Measurements from ENCODE around the gene IFIT5. TPM values are rescaled to one million over a fixed set of nuclear protein-coding genes. Genes with fewer than 3 reads are reported as not detected.

Gene IFIT5
- total and polyA plus RNA-seq, 7 experiments from 2014 or later = 13.0 to 34.0 (median 18.6) TPM

DNA sequence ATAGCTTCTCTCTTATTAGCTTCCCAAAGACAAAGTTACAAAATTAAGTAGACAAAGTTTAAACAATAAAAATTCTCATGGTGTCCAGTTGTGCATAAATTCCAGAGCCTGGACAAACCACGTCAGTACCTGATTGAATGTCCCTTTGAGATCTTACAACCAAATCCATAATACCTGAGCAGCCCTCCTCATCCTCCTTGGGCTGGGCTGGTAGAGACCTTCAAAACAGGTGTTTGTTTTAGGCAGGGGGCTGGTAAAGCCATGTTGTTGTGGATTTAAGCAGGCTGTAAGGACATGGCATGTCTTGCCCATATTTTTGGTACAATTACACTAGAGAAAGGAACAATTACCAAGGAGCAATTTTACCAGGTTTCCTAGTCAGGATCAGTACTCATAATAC is 2.1 kb downstream of the IFIT5 start:
- Histone ChIP-seq H3K4me3 (ENCODE audit: low read length) (no peak overlapping the region), H3K4me1 (ENCODE audit: control insufficient read depth in 2 of 2, insufficient read depth in 2 of 2, low read length in 2 of 2) (peaks cover 21 to 24% of the 10 kb centered on the region in 2 donors), H3K36me3 (ENCODE audit: control insufficient read depth in 2 of 3, insufficient read depth in 3 of 3, low read length in 3 of 3) (peaks cover 0 to 4% (median 0%) of the 10 kb centered on the region in 3 experiments), H3K27me3 (ENCODE audit: control insufficient read depth in 2 of 2, insufficient read depth in 2 of 2, low read length in 2 of 2) (no peaks in the 10 kb centered on the region), H3K9me3 (ENCODE audit: control insufficient read depth in 2 of 3, low read length in 3 of 3) (no peaks in the 10 kb centered on the region), H3K27ac (ENCODE audit: low read depth, low read length) (peak overlapping the region; percentile 94)
- no peak for DNase-seq
- no peak for ATAC-seq
- Mint-ChIP-seq H3K36me3 (peaks cover 0 to 47% (median 10%) of the 10 kb centered on the region in 5 donors), H3K4me3 (peak overlapping the region; percentile 90 to 100 (median 96)), H3K27me3 (no peaks in the 10 kb centered on the region), H3K27ac (peak overlapping the region; percentile 92 to 100 (median 97)), H3K9me3 (peaks cover 0 to 9% (median 2%) of the 10 kb centered on the region in 11 donors), H3K4me1 (peaks cover 22 to 84% (median 77%) of the 10 kb centered on the region in 7 donors)
- POLR2A ChIA-PET = interaction anchor here (1.1 to 2.9 kb wide), 2 partner anchors 24 to 227 kb away, joined by 3 to 11 read pairs; partner anchors contain the start of gene IFIT1
- CTCF ChIA-PET = no interaction called here
- intact Hi-C loops (cut with micrococcal nuclease) = loop anchor here (10.0 kb wide), 4 partner anchors 332 to 1808 kb away; partner anchors contain the start of gene PCGF5 (in 1 of the 2)

DNA sequence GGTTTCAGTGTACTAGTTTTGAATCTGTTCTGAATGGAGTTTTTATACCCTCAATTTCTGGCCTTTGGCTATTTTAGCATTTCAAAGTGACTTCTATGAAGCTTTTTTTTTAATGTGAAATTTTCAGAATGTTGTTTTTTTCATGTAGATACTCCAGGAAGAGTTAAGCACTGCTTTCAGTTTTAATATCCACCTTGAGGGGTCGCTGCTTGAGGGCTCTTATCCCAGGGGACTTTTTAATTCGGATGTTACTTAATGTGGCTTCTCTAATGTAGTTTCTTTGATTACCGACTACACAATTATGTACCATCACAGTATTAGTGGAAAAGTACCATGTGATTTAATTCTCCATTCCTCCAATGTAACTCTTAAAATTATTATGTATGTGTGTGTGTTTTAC is 5.2 kb downstream of the IFIT5 start:
- peaks cover 0 to 4% (median 0%) of the 10 kb centered on the region in 3 experiments for H3K36me3 ChIP-seq (ENCODE audit: control insufficient read depth in 2 of 3, insufficient read depth in 3 of 3, low read length in 3 of 3)
- ChIA-PET POLR2A (interaction anchor here (0.6 to 0.8 kb wide), 2 partner anchors 29 to 128 kb away, joined by 3 read pairs; no protein-coding TSS in a partner anchor), CTCF (no interaction called here)
- Mint-ChIP-seq H3K36me3 (peaks cover 0 to 44% (median 10%) of the 10 kb centered on the region in 5 donors), H3K27me3 (no peaks in the 10 kb centered on the region), H3K4me3 (peak overlapping the region in 9 of 10 donors; percentile 11 to 70 (median 51)), H3K9me3 (no peaks in the 10 kb centered on the region), H3K27ac (peak overlapping the region in 5 of 9 donors; percentile 20 to 81 (median 56)), H3K4me1 (peaks cover 19 to 63% (median 54%) of the 10 kb centered on the region in 7 donors)
- H3K4me1 ChIP-seq (ENCODE audit: control insufficient read depth in 2 of 2, insufficient read depth in 2 of 2, low read length in 2 of 2) = peaks cover 16 to 18% of the 10 kb centered on the region in 2 donors
- peak overlapping the region; percentile 42 for H3K27ac ChIP-seq (ENCODE audit: low read depth, low read length)
- H3K27me3 ChIP-seq (ENCODE audit: control insufficient read depth in 2 of 2, insufficient read depth in 2 of 2, low read length in 2 of 2) = no peaks in the 10 kb centered on the region
- H3K4me3 ChIP-seq (ENCODE audit: low read length) = no peak overlapping the region
- peak; percentile 37 for ATAC-seq
- intact Hi-C loops (cut with micrococcal nuclease) = loop anchor here (10.0 kb wide), 4 partner anchors 335 to 1805 kb away; partner anchors contain the start of gene PCGF5 (in 1 of the 2)
- H3K9me3 ChIP-seq (ENCODE audit: control insufficient read depth in 2 of 3, low read length in 3 of 3) = no peaks in the 10 kb centered on the region
- DNase-seq = peak in 2 of 9 donors; percentile 25 to 36

DNA sequence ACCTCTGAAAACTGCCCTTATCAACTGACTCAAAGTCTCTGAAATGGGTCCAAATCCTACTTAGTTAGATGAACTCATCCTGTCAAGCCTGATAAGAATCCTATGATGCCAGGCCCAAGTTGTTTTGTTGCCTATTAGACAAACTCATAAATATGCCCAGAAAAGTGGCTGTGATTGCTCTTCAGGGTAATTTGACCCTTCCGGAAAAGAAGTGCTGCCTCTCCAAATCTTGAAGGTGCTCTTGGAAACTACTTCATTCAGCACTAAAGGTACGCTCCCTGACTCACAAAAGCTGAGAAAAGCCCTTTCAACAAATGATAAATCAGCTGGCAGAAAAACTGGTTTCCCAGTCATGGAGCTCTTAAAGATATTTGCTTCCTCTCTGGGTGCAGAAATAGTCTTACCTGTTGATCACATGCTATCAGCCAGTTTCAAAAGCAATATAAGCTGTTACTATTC is 6.7 kb downstream of the IFIT5 start:
- no peak for ATAC-seq
- no peak for DNase-seq
- Histone ChIP-seq H3K27me3 (ENCODE audit: control insufficient read depth in 2 of 2, insufficient read depth in 2 of 2, low read length in 2 of 2) (no peaks in the 10 kb centered on the region), H3K27ac (ENCODE audit: low read depth, low read length) (no peak overlapping the region), H3K4me1 (ENCODE audit: control insufficient read depth in 2 of 2, insufficient read depth in 2 of 2, low read length in 2 of 2) (peaks cover 12 to 13% of the 10 kb centered on the region in 2 donors), H3K4me3 (ENCODE audit: low read length) (no peak overlapping the region), H3K36me3 (ENCODE audit: control insufficient read depth in 2 of 3, insufficient read depth in 3 of 3, low read length in 3 of 3) (no peaks in the 10 kb centered on the region), H3K9me3 (ENCODE audit: control insufficient read depth in 2 of 3, low read length in 3 of 3) (no peaks in the 10 kb centered on the region)
- no peaks in the 10 kb centered on the region for H3K27me3 Mint-ChIP-seq
- H3K4me3 Mint-ChIP-seq = peak overlapping the region in 1 of 10 donors; percentile 2
- ChIA-PET POLR2A (interaction anchor here (0.6 to 1.0 kb wide), 2 partner anchors 9 to 598 kb away, joined by 3 to 4 read pairs; no protein-coding TSS in a partner anchor), CTCF (interaction anchor here (0.6 to 0.8 kb wide), 2 partner anchors 11 to 33 kb away, joined by 3 read pairs; no protein-coding TSS in a partner anchor)
- no peaks in the 10 kb centered on the region for H3K9me3 Mint-ChIP-seq
- H3K4me1 Mint-ChIP-seq = peaks cover 12 to 55% (median 44%) of the 10 kb centered on the region in 7 donors
- intact Hi-C loops (cut with micrococcal nuclease) = no loop called here
- peak overlapping the region in 5 of 9 donors; percentile 10 to 70 (median 53) for H3K27ac Mint-ChIP-seq
- peaks cover 0 to 36% (median 10%) of the 10 kb centered on the region in 5 donors for H3K36me3 Mint-ChIP-seq

DNA sequence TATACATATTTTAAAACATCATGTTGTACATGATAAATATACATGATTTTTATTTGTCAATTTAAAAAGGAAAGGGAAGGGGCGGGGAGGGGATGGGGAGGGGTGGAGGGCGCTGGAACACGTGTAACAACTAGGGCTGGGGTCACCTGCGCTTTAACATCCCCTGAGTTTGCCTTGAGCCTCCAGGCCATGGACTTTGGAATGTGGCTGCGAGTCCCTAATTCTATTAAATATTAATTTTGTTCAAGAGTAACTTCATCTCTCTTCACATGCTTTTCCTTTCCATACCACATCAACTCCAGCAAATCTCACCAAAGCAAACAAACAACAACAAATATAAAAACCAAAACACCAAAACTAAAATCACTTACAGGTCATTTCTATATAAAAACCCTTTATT is 10.6 kb downstream of the IFIT5 start:
- Mint-ChIP-seq H3K27ac (no peak overlapping the region), H3K4me1 (peaks cover 1 to 22% (median 14%) of the 10 kb centered on the region in 7 donors), H3K4me3 (no peak overlapping the region), H3K36me3 (peaks cover 0 to 17% (median 10%) of the 10 kb centered on the region in 5 donors), H3K9me3 (no peaks in the 10 kb centered on the region), H3K27me3 (peaks cover 0 to 11% (median 4%) of the 10 kb centered on the region in 5 donors)
- DNase-seq (no peak), ATAC-seq (no peak)
- Histone ChIP-seq H3K4me3 (ENCODE audit: low read length) (no peak overlapping the region), H3K27me3 (ENCODE audit: control insufficient read depth in 2 of 2, insufficient read depth in 2 of 2, low read length in 2 of 2) (no peaks in the 10 kb centered on the region), H3K9me3 (ENCODE audit: control insufficient read depth in 2 of 3, low read length in 3 of 3) (no peaks in the 10 kb centered on the region), H3K4me1 (ENCODE audit: control insufficient read depth in 2 of 2, insufficient read depth in 2 of 2, low read length in 2 of 2) (no peaks in the 10 kb centered on the region), H3K36me3 (ENCODE audit: control insufficient read depth in 2 of 3, insufficient read depth in 3 of 3, low read length in 3 of 3) (no peaks in the 10 kb centered on the region), H3K27ac (ENCODE audit: low read depth, low read length) (no peak overlapping the region)
- POLR2A ChIA-PET = no interaction called here
- CTCF ChIA-PET = no interaction called here
- intact Hi-C loops (cut with micrococcal nuclease) = loop anchor here in 1 of 2 donors (5.0 kb wide), 2 partner anchors 1362 to 1447 kb away; partner anchors contain the start of gene RPP30

DNA sequence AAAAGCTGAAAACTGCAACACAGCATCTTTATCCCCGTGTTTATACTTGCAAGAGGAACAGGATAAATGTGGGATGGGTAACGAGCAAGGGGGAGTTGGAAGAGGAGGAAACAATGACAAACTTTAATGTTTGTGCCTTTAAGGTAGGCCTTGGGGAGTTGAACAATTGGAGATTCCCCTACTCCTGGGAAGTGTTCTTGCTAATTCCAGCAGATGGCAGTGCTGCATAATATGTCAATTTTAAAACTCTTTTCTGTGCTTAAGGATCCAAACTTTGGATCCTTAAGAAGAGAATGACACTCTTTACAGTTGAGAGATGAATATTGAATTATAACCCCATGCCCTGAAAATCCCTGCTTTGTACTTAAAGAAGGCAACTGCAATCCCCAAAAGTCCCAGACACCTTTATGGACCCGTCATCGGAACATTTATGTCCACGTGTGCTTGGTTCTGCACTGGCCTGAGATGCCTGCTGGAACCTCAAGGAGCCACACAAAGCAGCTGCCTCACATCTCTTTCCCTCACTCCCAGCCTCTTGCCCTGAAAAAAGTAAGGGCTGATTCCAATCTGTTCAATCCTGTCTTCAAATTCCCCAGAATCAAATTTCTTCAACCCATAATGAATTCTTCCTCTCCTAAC is 12.0 kb downstream of the IFIT5 start:
- intact Hi-C loops (cut with micrococcal nuclease) = loop anchor here (1.0 to 5.0 kb wide), 6 partner anchors 11 to 1446 kb away; partner anchors contain the start of genes KIF20B (in 1 of the 2) and RPP30 (in 1 of the 2)
- CTCF ChIA-PET = interaction anchor here (0.5 to 1.2 kb wide), 2 partner anchors 13 to 714 kb away, joined by 4 to 5 read pairs; no protein-coding TSS in a partner anchor
- peak in 4 of 9 donors; percentile 23 to 38 (median 28) for DNase-seq
- Mint-ChIP-seq H3K4me3 (no peak overlapping the region), H3K36me3 (peaks cover 0 to 10% (median 0%) of the 10 kb centered on the region in 5 donors), H3K9me3 (no peaks in the 10 kb centered on the region), H3K4me1 (peaks cover under 1 to 8% (median 3%) of the 10 kb centered on the region in 7 donors), H3K27me3 (peaks cover 0 to 16% (median 4%) of the 10 kb centered on the region in 5 donors), H3K27ac (no peak overlapping the region)
- no peaks in the 10 kb centered on the region for H3K4me1 ChIP-seq (ENCODE audit: control insufficient read depth in 2 of 2, insufficient read depth in 2 of 2, low read length in 2 of 2)
- H3K27ac ChIP-seq (ENCODE audit: low read depth, low read length) = no peak overlapping the region
- H3K27me3 ChIP-seq (ENCODE audit: control insufficient read depth in 2 of 2, insufficient read depth in 2 of 2, low read length in 2 of 2) = no peaks in the 10 kb centered on the region
- POLR2A ChIA-PET = no interaction called here
- H3K4me3 ChIP-seq (ENCODE audit: low read length) = no peak overlapping the region
- H3K36me3 ChIP-seq (ENCODE audit: control insufficient read depth in 2 of 3, insufficient read depth in 3 of 3, low read length in 3 of 3) = no peaks in the 10 kb centered on the region
- H3K9me3 ChIP-seq (ENCODE audit: control insufficient read depth in 2 of 3, low read length in 3 of 3) = no peaks in the 10 kb centered on the region
- peak; percentile 81 for ATAC-seq

DNA sequence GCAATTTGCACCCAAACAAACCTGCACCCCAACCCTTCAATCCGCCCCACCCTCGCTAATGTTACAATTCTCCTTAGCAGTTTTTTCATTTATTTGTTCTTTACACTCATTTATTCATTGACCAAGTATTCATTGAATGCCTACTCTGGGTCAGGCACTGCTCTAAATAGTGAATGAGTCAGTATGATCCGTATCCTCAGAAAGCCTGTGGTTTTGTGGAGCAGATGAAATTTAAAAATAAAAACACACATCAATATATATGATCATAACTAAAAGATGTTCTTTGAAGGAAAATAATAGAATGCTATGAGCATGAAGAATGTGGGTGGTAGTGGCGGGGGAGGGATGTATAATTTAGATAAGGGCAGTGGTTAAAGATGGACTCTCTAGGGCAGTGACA is 13.3 kb downstream of the IFIT5 start:
- H3K4me1 Mint-ChIP-seq = peaks cover 0 to 4% (median 0%) of the 10 kb centered on the region in 7 donors
- intact Hi-C loops (cut with micrococcal nuclease) = loop anchor here (2.0 to 5.0 kb wide), 3 partner anchors 365 to 1445 kb away; partner anchors contain the start of gene RPP30 (in 1 of the 2)
- H3K9me3 ChIP-seq (ENCODE audit: control insufficient read depth in 2 of 3, low read length in 3 of 3) = no peaks in the 10 kb centered on the region
- H3K27ac ChIP-seq (ENCODE audit: low read depth, low read length) = no peak overlapping the region
- DNase-seq = no peak
- peak overlapping the region in 1 of 9 donors; percentile 53 for H3K27ac Mint-ChIP-seq
- peaks cover 0 to 3% (median 0%) of the 10 kb centered on the region in 5 donors for H3K36me3 Mint-ChIP-seq
- H3K36me3 ChIP-seq (ENCODE audit: control insufficient read depth in 2 of 3, insufficient read depth in 3 of 3, low read length in 3 of 3) = no peaks in the 10 kb centered on the region
- H3K4me3 ChIP-seq (ENCODE audit: low read length) = no peak overlapping the region
- CTCF ChIA-PET = no interaction called here
- no peak for ATAC-seq
- POLR2A ChIA-PET = no interaction called here
- no peaks in the 10 kb centered on the region for H3K9me3 Mint-ChIP-seq
- no peak overlapping the region for H3K4me3 Mint-ChIP-seq
- no peaks in the 10 kb centered on the region for H3K27me3 ChIP-seq (ENCODE audit: control insufficient read depth in 2 of 2, insufficient read depth in 2 of 2, low read length in 2 of 2)
- peaks cover 0 to 27% (median 4%) of the 10 kb centered on the region in 5 donors for H3K27me3 Mint-ChIP-seq
- no peaks in the 10 kb centered on the region for H3K4me1 ChIP-seq (ENCODE audit: control insufficient read depth in 2 of 2, insufficient read depth in 2 of 2, low read length in 2 of 2)

Measured in naive thymus-derived CD4-positive, alpha-beta T cell (primary cell).